Stimulated activated CD8-positive, alpha-beta memory T cell treated with anti-CD3 and anti-CD28 coated beads, Interleukin-15, amount 100 ng/mL, for 1 hour (primary cell): ENCODE measurements around the gene FAM227B.

Experiments
- DNase-seq: peaks from one replicate; pipeline ENCODE4 v3.0.0-alpha.2; 2020; ENCODE audit warnings: low read depth

Gene FAM227B

GRCh38 chr15:49293941-49294340 lies 326.7 kb downstream of the FAM227B start:
- DNase-seq: no peak

GRCh38 chr15:49290191-49290590 lies 330.4 kb downstream of the FAM227B start:
- DNase-seq: no peak

GRCh38 chr15:49288391-49288790 lies 332.2 kb downstream of the FAM227B start:
- DNase-seq: no peak

DNA sequence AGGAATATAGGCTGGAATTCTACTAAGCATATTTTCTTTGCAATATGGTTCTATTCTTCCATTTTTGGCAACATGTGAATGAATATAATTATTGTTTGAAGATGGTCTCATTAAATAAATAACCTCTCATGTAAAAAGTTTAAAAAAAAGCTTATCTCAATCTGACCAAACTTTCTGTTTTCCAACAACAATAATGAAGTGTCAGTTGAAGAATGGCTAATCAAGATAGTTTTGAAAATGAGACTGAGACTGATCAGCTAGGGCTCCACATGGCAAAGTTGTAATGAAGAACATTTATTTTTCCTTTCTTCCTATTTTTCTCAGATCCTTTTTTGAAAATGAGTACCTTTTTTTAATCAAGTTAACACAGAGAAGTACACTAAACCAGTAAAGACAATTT lies 333.1 kb downstream of the FAM227B start:
- no peak for DNase-seq

DNA sequence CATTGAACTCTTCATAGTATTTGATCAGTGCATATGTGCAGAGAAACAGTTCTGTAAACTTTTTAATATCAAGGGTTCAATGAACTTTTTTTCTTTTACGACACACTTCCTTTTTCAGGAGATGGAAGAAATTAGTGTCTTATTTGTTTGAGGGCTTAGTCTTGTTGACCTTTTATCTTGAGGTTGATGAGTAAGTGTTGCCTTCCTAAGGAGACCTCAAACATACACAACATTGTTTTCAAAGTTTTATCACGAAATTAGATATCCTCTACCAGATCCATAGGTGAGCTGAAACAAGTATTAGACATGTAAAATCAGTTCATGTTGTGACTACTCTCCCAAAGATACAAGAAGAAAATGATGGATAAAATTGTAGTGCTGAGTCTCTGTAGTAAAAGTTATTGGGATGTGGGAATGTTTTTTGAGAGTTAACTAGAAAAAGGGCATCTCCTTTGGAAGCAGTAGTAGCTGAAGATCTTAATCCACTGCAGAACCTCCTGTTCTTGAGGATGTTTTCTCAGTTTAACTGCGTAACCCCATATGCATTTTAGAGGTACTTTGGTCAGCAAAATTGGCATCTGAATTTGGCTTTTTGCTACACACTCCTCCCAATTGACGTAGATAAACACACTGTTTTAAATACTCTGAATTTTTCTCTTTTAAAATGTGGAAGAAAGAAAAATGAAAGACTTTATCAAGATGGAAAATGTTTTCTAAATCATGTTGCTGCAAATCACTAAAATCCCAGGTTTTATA lies 333.8 kb downstream of the FAM227B start:
- DNase-seq: no peak

DNA sequence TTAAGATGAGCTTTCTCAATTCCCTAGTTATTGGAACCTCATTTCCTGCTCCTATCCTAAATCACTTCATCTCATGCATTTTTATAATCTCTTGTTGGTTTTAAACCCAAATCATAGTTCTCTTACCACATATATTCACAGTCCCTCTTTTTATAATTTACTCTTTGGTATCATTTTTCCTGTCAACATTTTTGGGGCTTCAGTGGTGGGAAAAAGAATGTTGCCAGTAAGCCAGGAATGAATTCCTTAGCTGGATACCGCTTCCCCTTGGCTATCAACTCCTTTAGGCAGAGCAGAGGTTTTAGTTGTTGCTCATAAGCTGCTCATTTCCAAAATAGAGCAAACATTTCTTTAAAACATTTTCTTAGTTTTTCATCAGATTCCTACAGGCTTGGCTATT lies 338.3 kb downstream of the FAM227B start:
- DNase-seq: no peak

GRCh38 chr15:49279521-49280456 lies 340.8 kb downstream of the FAM227B start:
- DNase-seq: no peak

- no peak for DNase-seq
These were observed 341.9 kb downstream of the FAM227B start for GRCh38 chr15:49278751-49279150.
